ENCODE measurements around the gene GRB10.

The GRB10 gene

GRCh38 chr7:50667789-50668226, 114.9 kb downstream of the GRB10 start:
- Histone ChIP-seq H3K4me1 (ENCODE audit: insufficient read depth, low read length) (no peaks in the 10 kb centered on the region), H4K20me1 (ENCODE audit: insufficient read depth, low read length) (0 out of 2 replicates have a peak, but pooled peaks cover 4% of the 10 kb centered on the region), H3K9ac (ENCODE audit: low read depth, low read length) (no peak overlapping the region), H3K27ac (ENCODE audit: low read length) (no peak overlapping the region), H3K9me3 (ENCODE audit: insufficient read depth, low read length, severe bottlenecking) (no peaks in the 10 kb centered on the region), H2AFZ (ENCODE audit: low read depth, low read length) (no peak overlapping the region), H3K4me3 (ENCODE audit: low read depth in 1 of 2, low read length in 2 of 2) (no peak overlapping the region), H3K79me2 (ENCODE audit: insufficient read depth, low read length) (no peaks in the 10 kb centered on the region), H3K4me2 (ENCODE audit: insufficient read depth, low read length) (no peak overlapping the region), H3K36me3 (ENCODE audit: insufficient read depth, low read length) (no peaks in the 10 kb centered on the region), H3K27me3 (ENCODE audit: insufficient read depth, low read length, poor library complexity) (peaks cover 12% of the 10 kb centered on the region)
- TF ChIP-seq CTCF (IDR thresholded peaks at IDR 0.05; ENCODE audit: borderline replicate concordance, extremely low read depth, low read length, poor library complexity, severe bottlenecking) = no peak
- no peak for TF ChIP-seq EZH2 (IDR thresholded peaks at IDR 0.05; ENCODE audit: borderline replicate concordance, low read depth, low read length, severe bottlenecking)
- DNase-seq = no peak
- ATAC-seq (ENCODE audit: insufficient read depth, low read depth) = no peak

GRCh38 chr7:50667338-50667737, 115.4 kb downstream of the GRB10 start:
- Histone ChIP-seq H3K9ac (ENCODE audit: low read depth, low read length) (no peak overlapping the region), H4K20me1 (ENCODE audit: insufficient read depth, low read length) (0 out of 2 replicates have a peak, but pooled peaks cover 4% of the 10 kb centered on the region), H3K27me3 (ENCODE audit: insufficient read depth, low read length, poor library complexity) (peaks cover 12% of the 10 kb centered on the region), H3K79me2 (ENCODE audit: insufficient read depth, low read length) (no peaks in the 10 kb centered on the region), H3K4me2 (ENCODE audit: insufficient read depth, low read length) (no peak overlapping the region), H3K36me3 (ENCODE audit: insufficient read depth, low read length) (no peaks in the 10 kb centered on the region), H3K4me1 (ENCODE audit: insufficient read depth, low read length) (no peaks in the 10 kb centered on the region), H3K27ac (ENCODE audit: low read length) (no peak overlapping the region), H3K4me3 (ENCODE audit: low read depth in 1 of 2, low read length in 2 of 2) (no peak overlapping the region), H2AFZ (ENCODE audit: low read depth, low read length) (no peak overlapping the region), H3K9me3 (ENCODE audit: insufficient read depth, low read length, severe bottlenecking) (no peaks in the 10 kb centered on the region)
- DNase-seq = no peak
- ATAC-seq (ENCODE audit: insufficient read depth, low read depth) = no peak
- TF ChIP-seq CTCF (IDR thresholded peaks at IDR 0.05; ENCODE audit: borderline replicate concordance, extremely low read depth, low read length, poor library complexity, severe bottlenecking) (no peak), EZH2 (IDR thresholded peaks at IDR 0.05; ENCODE audit: borderline replicate concordance, low read depth, low read length, severe bottlenecking) (peak; percentile 58)

GRCh38 chr7:50666124-50666496, 116.6 kb downstream of the GRB10 start:
- DNase-seq = no peak
- H3K27me3 ChIP-seq (ENCODE audit: insufficient read depth, low read length, poor library complexity) = peaks cover 12% of the 10 kb centered on the region
- no peaks in the 10 kb centered on the region for H3K36me3 ChIP-seq (ENCODE audit: insufficient read depth, low read length)
- H3K4me2 ChIP-seq (ENCODE audit: insufficient read depth, low read length) = no peak overlapping the region
- H3K9ac ChIP-seq (ENCODE audit: low read depth, low read length) = no peak overlapping the region
- 0 out of 2 replicates have a peak, but pooled peaks cover 4% of the 10 kb centered on the region for H4K20me1 ChIP-seq (ENCODE audit: insufficient read depth, low read length)
- no peaks in the 10 kb centered on the region for H3K4me1 ChIP-seq (ENCODE audit: insufficient read depth, low read length)
- H3K4me3 ChIP-seq (ENCODE audit: low read depth in 1 of 2, low read length in 2 of 2) = no peak overlapping the region
- no peak overlapping the region for H2AFZ ChIP-seq (ENCODE audit: low read depth, low read length)
- H3K27ac ChIP-seq (ENCODE audit: low read length) = no peak overlapping the region
- no peaks in the 10 kb centered on the region for H3K9me3 ChIP-seq (ENCODE audit: insufficient read depth, low read length, severe bottlenecking)
- no peak for TF ChIP-seq EZH2 (IDR thresholded peaks at IDR 0.05; ENCODE audit: borderline replicate concordance, low read depth, low read length, severe bottlenecking)
- no peak for TF ChIP-seq CTCF (IDR thresholded peaks at IDR 0.05; ENCODE audit: borderline replicate concordance, extremely low read depth, low read length, poor library complexity, severe bottlenecking)
- no peak for ATAC-seq (ENCODE audit: insufficient read depth, low read depth)
- H3K79me2 ChIP-seq (ENCODE audit: insufficient read depth, low read length) = no peaks in the 10 kb centered on the region
